Stromal cell of bone marrow (primary cell): Measurements from ENCODE around the gene ZIC5.
A peak's percentile ranks its signal among the peaks of the same experiment; 100 is the strongest.

Source experiments
- DNase-seq: peaks from one replicate; pipeline ENCODE4 v3.0.0-alpha.2; 2012; ENCODE audit warnings: low read depth

ZIC5 gene

DNA sequence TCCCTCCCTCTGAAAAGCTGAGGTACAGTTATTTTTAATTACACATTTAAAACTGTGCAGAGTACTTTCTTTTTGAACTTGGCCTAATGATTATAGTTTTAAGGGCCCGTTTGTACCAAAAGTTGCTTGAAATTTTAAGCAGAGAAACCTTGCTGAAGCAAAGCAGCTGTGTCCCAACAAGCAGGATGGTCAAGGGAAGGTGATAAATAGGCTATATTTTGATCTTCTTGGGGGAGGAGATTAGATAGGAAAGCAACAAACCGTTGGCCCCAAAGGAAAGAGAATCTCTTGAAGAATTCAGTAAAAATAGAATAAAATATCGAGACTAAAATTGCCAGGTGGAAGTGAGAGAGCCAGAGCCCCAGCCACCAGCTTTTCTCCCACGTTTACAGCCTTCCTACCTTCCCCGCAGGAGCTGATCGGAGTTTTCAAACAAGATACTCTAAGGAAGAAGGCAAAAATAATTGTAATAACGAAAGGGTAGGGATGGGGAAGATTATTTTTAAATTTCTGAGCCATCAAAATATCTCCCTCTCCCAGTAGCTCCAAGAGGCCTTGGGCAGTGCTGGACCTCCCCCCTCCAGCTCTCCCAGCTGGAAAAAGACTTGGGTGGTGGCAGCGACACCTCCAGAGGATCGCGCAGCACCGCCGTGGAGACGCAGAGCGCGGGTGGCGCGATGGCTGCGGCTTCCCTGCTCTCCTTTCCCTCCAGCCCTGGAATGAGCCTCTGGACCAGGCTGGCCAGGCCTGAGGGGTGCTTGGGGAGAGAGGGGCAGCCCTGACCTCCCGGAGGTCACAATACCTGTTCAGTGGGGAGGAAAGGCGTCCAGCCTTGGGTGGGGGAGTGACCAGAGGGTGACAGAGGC is 15.8 kb upstream of the ZIC5 start:
- DNase-seq = no peak

DNA sequence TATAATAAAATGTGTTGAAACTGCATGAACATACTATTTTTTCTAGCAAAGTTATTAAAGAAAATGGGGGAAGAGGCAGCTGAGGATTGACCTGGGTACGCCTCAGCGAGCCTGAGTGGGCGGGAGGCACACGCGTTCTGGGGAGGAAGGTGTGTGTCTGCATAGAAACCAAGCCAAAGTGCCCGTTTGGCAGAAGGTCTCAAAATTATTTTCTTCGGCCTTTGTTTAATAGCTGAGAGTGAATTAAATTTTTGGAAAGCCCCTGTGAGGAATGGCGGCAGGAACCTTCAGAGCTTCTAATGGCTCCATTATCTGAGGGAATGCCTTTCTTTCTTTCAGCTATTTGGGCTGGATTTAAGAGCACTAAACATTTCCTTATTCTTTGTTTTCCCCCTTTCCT is 15.2 kb upstream of the ZIC5 start:
- DNase-seq = no peak

DNA sequence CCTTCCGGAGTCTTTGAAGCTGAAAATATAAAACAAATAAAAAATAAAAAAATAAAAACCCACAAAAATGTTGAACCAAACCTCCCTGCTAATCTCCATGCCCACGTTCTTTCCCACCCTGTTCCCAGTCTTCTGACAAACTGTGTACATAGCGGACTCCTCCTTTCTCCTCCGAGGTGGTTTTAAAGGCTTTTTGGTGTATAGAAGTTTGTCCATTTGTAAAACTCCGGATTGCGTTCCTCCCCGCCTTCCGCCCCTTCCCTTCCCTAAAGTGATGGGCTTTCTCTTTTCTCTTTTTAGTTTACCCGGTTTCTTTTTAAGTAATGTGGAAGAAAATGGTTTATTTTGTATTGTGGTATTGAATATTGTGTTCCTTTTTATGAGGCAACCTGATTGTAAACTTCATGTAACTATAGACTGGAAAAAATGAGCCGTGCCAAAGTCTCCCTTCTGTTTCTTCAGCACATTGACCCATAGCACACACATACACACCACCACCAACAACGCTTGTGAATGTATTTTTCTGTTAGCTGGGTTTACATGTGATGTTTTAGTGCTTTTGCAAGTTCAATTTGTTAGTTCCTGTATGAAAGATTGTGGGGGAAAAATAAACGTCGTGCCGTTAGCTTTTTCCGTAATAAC is 14.4 kb upstream of the ZIC5 start:
- DNase-seq = no peak

DNA sequence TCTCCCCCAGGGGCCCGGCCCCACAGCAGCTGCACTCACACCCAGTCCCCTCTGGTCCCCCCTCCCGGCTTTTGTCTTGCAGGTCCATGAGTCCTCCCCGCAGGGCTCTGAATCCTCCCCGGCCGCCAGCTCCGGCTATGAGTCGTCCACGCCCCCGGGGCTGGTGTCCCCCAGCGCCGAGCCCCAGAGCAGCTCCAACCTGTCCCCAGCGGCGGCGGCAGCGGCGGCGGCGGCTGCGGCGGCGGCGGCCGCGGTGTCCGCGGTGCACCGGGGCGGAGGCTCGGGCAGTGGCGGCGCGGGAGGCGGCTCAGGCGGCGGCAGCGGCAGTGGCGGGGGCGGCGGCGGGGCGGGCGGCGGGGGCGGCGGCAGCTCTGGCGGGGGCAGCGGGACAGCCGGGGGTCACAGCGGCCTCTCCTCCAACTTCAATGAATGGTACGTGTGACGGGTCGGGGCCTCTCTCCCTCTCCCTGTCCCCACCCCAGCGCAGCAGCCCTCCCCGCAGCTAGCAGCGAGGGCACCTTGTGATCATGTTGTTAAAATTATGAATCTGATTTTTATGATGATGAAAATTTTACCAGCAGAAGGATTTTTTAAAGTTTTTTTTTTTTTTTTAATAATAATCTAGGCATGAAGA is 13.8 kb upstream of the ZIC5 start:
- DNase-seq = no peak

DNA sequence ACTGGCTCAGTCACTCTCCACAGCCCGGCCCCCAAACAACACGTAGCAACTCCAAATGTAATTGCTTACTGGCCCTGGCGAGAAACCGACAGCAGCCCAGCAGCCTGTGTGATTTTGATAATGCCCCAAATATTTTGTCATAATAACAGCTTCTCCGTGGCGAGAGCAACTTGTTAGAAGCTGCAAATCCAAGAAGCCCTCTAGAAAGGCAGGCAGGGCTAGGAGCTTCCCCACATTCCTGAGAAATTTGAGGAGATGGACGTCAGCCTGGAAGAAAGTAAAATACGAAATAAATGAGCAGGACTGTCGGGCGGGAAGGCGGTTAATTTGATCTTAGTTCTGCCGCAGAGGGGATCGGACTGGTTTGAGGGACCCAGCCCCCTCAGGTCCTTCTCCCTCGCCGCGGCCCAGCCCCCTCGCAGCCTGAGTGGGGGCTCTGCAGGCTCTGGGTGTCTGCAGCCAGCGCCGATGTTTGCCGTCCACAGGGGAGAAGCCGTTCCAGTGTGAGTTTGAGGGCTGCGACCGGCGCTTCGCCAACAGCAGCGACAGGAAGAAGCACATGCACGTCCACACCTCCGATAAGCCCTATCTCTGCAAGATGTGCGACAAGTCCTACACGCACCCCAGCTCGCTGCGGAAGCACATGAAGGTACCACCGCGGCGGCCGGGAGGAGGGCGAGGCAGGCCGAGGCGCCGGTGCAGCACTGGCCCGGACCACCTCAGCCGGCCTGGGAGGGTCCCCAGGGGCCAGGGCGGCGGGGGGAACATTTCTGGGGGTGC is 13.1 kb upstream of the ZIC5 start:
- DNase-seq = no peak

DNA sequence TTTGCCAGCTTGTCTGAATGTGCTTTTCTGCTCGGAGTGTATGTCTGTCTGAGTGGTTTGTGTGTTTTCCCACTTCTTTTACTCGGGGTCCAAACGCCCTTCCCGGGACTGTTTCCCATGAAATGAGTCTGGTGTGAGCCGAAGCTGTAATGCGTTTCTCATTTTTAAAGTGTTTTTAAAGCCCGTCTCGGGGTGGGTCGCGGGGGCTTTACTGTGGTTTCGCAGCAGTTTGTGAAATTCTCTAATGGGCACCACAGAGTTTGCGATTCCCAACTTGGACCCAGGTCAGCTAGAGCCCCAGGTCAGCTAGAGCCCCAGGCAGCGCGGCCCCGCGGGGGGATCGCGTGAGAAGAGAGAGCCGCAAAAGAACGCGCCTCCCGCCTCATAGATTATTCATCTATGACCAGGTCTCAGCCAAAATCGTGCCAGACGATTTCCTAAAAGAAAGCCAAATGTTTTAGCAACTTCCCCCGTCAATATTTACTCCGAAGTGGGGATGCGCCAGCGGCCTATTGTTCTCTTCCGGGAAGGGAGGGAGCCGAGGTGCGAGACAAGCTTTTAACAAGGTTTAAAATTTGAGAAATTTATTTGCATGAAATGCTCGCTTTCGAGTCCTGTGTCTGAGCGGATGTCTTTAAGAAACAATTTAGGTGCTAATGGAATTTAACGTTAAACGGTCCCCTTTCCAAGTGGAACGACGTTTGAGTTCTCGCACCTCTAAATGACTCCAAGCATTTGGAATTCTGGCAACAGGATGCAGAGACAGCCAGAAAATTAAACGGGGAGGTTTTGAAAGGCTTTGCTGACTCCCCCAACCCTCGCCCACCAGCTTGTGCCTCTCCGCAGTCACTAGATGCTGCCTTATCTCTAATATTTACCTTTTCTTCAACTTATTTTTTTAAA is 12.2 kb upstream of the ZIC5 start:
- no peak for DNase-seq

DNA sequence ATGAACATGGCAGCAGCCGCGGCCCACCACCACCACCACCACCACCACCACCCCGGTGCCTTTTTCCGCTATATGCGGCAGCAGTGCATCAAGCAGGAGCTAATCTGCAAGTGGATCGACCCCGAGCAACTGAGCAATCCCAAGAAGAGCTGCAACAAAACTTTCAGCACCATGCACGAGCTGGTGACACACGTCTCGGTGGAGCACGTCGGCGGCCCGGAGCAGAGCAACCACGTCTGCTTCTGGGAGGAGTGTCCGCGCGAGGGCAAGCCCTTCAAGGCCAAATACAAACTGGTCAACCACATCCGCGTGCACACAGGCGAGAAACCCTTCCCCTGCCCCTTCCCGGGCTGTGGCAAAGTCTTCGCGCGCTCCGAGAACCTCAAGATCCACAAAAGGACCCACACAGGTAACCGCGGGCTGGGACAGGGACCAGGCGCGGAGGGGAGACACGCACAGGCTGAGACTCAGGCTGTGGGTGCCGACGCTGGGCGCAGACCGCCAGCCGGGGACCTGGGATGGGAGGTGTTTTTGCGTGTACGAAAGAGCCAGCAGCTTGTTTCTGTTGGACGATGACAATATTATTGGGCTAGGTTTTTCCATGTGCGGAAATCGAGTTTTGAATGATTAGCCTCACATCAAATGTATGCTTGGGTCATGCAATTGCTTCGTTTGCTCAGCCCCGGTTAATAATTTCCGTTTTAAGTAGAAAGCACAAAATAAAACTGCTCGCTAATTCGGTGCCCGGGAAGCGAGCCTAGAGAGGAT is 11.3 kb upstream of the ZIC5 start:
- no peak for DNase-seq

DNA sequence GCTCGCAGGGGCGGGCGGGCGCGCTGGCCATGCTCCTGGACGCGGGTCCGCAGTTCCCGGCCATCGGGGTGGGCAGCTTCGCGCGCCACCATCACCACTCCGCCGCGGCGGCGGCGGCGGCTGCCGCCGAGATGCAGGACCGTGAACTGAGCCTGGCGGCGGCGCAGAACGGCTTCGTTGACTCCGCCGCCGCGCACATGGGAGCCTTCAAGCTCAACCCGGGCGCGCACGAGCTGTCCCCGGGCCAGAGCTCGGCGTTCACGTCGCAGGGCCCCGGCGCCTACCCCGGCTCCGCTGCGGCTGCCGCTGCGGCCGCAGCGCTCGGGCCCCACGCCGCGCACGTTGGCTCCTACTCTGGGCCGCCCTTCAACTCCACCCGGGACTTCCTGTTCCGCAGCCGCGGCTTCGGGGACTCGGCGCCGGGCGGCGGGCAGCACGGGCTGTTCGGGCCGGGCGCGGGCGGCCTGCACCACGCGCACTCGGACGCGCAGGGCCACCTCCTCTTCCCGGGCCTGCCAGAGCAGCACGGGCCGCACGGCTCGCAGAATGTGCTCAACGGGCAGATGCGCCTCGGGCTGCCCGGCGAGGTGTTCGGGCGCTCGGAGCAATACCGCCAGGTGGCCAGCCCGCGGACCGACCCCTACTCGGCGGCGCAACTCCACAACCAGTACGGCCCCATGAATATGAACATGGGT is 10.6 kb upstream of the ZIC5 start:
- no peak for DNase-seq

DNA sequence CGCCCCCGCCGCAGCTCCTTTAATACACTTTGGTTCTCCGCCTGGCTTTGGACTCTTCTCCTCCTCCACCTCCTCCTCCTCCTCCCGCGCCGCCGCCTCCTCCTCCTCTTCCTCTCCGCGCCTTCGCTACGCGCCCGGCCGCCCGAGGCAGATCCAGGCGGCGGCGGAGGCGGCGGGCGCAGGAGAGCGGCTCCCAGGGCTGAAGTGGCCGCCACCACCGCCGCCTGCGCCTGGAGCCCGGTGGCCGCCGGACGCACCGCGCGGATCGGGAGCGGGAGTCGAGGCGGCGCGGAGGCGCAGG is 10.1 kb upstream of the ZIC5 start, which contains the start of gene ZIC2:
TSS of gene ZIC2 (plus strand) at position 50 of the 301 bp plus-strand sequence. CDS start 281 bp downstream, outside the sequence.
- no peak for DNase-seq

DNA sequence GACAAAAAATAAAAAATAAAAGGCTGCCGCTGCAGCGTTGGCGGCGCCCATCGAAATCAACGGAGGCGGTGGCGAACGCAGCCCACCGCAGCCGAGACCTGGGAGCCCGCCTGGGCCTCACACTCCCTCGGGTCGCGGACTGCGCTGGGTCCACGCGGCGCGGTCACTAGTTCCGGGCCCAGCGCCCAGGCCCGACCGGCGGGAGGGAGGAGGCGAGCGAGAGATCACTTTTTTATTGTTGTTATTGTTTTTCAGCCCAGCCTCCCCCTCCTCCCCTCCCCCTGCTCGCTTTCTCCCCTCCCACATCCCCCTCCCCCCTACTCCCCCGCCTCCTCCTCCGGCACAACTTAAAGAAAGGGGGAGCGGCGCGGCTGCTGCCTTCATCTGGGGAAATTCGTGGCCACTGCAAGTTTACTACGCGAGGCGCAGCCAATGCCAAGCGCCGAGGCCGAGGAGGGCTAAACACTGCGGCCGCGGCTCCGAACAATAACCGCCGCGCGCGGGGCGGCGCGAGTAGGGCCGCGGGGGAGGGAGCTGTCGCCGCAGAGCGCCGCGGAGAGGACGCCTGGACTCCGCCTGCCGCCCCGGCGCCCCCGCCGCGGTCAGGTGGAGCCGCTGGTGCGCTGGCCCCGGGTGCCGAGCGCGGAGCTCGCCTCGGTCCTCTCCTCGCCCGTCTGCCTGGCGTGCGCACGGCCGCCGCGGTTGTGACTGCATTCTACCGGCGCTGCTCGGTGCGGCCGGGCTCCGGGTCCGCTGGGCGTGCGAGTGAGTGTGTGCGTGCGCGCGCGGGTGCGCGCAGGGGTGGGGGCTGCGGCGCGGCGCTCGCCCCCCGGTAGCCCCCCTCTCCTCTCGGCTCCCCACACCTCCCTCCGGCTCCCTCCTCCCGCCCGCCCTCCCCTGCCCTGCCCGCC is 9.5 kb upstream of the ZIC5 start:
- DNase-seq = no peak

DNA sequence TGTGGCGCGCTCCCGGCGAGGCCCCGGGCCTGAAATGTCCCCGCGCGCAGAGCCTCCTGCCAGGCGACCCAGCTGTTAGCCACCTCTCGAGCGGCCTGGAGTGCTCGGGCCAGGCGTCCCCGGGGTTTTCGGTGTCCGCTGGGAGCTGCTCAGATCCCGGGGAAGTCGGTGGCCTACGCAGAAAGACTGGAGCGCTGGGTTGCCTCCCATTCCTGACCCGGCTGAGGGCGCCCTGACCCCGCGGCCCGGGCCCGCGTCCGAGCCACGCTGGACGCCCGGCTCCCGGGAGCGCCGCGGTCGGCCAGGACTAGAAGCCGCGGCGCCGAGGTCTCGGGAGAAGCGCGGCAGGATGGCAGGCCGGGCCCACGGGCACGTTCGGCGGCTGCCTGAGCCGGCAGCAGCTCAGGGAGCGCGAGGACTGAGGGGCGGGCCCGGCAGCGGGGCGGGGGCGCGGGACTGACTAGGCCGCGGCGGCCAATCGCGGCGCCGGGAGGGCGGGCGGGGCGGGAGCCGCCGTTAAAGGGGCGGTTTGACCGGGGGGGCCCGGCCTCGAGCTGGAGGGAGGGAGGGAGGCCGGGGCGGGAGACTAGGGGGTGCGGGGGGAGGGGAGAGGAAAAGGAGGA is 8.7 kb upstream of the ZIC5 start:
- peak; percentile 16 for DNase-seq

DNA sequence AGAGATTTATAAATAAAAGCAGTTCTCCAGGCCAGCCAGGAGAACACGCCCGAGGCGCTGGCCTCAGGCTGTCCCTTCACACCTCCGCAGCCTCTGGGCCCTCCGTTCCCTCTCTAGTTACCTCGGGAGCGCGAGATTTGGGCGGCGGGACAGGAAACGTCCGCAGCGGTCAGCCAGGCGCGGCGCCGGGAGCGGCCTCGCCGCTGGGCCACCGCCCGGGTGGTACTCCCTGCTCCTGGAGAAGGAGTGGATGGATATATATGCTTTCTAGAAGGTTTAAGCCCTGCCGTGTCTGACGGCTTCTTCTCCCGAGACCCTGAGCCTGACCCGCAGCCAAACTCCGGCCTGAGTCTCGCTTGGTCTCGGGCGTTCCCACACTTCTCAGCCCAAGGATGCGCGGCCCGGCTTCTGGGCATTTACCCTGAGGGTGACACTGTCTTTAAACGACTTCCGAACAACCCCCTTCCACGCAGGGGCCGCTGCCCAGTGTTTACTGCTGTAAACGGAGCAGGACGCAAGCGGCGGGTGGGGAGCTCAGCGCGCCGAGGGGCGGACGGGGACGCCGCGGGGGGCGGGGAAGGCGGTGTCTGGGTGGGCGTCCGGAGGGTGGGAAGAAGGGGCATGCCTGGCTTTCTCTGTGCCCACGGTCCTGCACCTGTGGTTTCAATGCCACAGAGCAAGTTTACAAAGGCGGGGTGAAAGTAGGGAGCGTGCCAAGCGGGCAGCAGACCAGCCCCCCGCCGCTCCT is 8.1 kb upstream of the ZIC5 start:
- no peak for DNase-seq

DNA sequence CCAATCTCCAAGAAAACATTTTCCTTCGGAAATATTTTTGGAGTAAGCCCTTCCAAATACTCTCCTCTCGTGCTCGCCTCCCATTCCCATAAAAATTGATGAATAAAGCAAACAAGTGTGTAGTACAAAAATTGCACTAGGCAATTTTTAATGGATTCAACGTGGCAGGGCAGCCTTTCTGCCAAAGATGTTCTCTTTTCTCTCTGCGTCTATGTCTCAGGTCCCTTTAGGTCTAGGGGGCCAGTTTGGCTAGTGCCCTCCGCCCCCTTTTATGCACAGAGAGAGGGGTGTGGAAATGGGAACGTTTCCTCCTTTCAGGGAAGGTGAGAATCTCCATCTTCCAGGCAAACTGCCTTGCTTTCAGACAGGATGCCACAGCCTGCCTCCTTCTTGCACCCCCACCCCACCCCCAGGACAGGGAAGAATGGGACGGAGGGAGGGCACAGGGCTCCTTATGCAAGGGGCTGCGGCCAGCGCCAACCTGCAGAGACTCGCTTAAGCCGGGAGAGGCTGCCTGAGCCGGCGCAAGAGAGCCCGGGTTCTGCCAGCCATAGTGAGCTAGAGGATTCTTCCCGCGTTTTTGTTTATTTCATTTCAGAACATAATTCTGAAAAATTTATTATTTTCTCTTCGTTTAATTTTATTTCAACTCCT is 7.4 kb upstream of the ZIC5 start:
- no peak for DNase-seq

DNA sequence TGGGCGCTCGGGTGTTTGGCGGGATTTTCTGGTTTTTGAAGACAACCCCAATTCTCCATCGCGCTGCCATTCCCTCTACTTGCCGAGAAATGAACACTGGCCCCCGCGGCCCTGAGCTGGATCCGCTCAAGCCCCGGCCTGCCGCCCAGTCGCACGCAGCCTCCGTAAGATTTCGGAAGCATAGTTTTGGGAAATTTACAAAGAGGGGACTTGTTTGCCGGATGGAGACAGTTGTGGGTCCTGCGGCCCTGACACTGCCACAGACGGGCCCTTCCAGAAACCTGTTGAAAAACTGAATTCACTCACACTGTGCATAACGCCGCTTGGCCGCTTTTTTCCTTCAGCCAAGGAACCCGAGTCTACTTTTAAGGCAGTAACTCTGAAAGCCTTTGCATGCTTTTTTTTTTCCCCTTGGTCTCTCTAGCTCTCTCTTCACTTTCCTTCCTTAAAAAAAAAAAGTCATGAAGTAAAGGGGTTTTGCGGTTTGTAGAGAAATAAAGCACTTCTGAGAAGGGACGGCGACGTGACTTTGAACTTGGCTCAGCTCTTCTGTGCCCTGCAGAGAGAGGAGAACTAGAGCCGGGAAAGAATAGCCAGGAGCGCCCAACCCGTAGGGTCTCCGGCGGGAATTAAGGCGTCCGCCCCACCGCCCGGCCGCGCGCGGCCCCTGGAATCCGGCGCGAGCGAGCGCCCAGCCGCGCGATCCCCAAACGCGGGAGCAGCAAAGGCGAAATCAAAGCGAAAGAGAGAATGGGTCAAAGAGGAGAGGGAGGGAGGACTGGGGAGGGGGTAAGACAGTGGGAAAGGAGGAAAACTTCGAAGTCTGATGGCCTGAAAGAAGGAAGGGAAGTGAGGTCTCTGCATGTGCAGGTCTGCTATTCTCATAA is 6.6 kb upstream of the ZIC5 start:
- DNase-seq = no peak

DNA sequence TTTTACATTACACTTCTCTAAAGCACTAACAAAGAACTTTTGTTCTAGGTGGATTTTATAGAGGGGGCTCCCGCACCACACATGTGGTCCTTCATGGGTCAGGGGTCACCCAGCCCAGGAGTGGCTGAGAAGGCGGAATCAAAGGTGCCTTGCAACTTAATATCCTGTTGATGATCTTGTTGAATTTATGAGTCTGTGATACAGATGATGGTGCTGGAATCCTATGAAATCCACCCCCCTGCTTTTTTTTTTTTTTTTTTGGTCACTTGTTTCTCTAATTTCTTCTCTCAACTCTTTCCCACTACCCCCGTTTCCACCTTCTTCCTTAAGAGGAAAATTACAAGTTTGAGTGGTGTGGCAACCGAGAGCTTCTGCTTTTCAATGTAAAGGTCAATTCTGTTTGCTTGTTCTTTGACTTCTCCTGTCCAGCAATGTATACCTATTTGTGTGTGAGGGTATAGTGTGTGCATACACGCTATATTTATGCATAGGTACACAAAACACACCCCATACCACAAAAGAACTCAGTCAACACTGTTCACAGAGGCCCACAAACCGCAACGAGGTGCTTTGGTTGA is 5.9 kb upstream of the ZIC5 start:
- no peak for DNase-seq

DNA sequence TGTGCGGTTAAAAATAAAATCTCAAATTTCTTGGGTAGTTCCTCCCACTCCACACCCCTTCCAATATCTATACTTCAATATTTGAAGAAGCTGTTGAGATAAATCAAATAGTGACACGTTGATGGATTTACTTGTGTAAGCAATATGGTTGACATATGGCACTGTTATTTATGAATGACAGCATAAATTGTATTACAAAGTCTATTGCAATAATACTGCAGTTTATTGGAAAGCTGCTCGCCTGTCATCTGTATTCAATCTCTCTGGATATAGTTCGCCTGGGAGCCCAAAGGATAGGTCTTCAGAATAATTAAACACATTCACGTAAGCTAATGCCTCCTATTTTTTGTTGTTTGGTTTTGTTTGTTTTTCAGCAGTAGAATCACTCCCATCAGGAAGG is 5.0 kb upstream of the ZIC5 start:
- DNase-seq = no peak
